Pulmonary artery endothelial cell (primary cell): ENCODE measurements around the gene ZNF277. TPM values are rescaled to one million over a fixed set of nuclear protein-coding genes. Genes with fewer than 3 reads are reported as not detected.
A peak's percentile ranks its signal among the peaks of the same experiment; 100 is the strongest.

Source experiments
- DNase-seq: peaks from one replicate; pipeline ENCODE4 v3.0.0-alpha.2; 2011; ENCODE audit warnings: low read depth, low spot score
- total RNA-seq: library from RNA; depleted of rRNA; stranded (reverse); fragments of >200 nt; gene quantifications from 2 replicates; pipeline ENCODE4 v1.2.3, GENCODE V29; 2014

The ZNF277 gene
- total RNA-seq = 32.3 and 45.1 TPM in 2 replicates

- peak; percentile 97 for DNase-seq
Measured at GRCh38 chr7:112206238-112206990, at the start of gene ZNF277, which contains the start of gene DOCK4. Gene ZNF277 (plus strand): TSS chr7:112206695. CDS start chr7:112206717, 22 bp downstream. Gene DOCK4 (minus strand): TSS chr7:112206399. CDS start chr7:112206138, 261 bp downstream.

DNA sequence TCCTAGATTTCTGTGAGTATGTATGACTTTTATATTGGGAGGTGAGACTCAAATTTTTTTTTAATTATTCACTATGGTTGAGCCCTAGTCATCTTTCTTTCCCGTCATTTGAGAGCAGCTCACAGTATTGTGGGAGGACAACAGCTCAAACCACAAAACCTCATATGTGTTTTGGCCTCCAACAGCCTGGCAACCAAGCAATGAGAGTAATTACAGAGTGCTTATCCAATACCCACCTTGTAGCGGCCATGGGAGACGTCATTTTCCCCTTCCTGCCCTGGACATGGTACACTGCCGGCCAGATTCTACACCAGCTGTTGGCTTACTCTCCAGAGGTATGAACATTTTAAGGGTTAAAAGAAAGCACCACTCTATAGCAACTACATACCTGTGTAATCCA, 49.4 kb upstream of the ZNF277 start:
- no peak for DNase-seq

DNA sequence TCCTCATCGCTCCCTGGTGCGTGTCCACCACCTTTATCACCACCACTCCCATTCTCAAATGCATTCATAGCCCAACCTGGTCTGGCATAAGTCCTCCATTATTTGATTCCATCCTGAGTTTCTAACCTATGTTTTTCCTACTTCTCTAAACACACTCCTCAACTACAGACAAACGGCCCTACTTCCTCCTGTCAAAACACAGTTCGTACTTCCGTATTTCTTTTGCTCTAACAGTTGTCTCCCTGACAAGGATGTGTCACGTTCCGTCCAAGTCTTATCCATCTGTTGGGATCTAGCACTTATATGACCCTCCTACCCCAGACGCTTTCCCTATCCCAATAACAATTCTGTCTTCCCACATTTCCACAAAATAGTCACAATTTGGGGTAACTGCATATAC, 47.1 kb upstream of the ZNF277 start:
- DNase-seq = no peak

- DNase-seq = peak; percentile 67
Measured at GRCh38 chr7:112160130-112160770, 46.2 kb upstream of the ZNF277 start.

DNA sequence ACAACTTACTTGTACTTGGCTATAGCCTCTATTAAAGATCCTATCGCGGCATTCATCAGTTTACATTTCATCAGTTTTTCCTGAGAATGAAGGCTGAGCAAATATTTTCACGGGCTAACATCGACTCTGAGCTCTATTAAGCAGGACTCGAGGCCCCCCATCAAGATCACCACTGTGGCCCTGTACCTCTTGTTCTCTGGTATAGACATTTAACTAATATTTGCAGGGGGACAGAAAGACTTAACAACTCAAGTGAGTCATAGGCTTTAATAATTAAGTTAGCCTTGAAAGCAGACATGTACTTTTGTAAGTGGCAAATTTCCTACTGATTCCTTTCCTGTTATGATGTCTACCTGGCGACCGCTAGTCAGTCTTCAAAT, 45.7 kb upstream of the ZNF277 start:
- no peak for DNase-seq

DNA sequence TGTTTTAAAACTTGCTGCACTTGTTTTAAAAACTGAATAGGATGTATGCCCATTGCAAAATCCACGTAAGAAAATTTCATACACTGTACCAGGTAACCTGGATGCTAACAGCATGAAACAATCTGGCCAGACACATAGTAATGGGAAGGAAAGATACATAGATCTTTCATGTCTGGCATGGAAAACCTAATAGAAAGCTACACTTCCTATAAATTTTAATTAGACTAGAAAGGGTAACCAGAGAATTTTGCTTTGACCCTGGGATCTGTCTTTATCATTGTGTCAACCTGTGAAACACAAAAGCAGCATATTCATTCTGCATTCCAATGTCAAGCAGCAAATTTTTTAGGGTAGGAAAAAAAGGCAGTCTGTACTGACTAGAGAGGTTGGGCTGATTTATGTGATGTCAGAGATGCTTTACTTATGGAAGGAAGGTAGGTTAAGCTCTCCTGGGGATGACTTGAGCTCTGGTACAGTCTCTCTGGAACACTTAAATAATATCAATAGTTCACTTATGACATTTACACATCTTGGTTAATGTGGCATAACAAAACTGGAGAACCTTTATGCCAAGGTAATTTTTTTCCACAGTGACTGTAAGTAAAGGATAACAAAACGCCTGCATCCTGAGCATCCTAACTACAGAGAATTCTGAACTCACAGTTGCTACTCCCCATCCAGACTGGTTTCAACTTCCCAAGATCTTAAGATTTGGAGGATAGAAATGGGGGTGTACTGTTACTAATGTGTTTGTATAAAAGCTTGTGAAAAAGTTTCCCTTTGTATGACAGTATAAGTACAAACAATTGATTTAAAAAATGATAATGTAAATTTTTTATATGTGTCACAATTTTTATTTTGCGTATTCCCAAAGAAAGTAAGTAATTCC, 45.0 kb upstream of the ZNF277 start:
- no peak for DNase-seq

DNA sequence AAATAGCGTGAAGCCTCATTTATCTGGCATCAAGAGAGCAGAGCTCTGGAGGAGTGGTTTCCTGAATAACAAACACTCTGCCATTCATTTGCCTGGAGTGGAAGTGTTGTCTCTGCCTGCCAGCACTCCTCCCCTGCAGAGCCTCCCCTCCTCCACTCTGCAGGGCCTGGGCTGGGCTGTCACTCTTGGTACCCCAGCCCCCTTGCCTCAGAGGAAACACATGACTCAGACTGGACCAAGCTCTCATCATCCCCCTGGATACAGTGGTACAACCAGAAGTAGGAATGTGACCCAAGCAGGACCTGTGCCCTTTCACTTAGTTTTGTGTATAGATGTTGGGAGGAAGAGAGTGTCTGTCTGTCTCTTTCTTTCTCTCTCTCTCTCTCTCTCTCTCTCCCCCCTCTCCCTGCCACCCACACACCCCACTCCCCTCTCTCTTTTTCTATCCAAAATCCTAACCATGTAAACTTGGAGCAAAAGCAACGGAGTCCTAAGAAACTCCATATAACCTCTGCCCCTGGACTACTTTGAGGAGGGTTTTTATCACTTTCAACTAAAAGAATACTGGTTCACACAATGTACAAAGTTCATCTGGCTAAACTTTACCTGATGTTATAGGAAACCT, 44.2 kb upstream of the ZNF277 start:
- peak; percentile 92 for DNase-seq

- no peak for DNase-seq
Measured at GRCh38 chr7:112162784-112163506, 43.5 kb upstream of the ZNF277 start.

GRCh38 chr7:112167147-112167546, 39.3 kb upstream of the ZNF277 start:
- DNase-seq = no peak

DNA sequence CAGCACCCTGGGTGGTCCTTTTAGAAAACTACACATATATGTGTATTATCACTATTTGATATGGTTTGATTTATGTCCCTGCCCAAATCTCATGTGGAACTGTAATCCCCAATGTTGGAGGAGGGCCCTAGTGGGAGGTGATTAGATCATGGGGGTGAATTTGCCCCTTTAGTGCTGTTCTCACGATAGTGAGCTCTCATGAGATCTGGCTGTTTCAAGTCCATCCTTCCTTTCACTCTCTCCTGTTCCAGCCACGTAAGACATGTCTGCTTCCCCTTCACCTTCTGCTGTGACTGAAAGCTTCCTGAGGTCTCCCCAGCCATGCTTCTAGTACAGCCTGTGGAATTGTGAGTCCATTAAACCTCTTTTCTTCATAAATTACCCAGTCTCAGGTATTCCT, 37.6 kb upstream of the ZNF277 start:
- DNase-seq = no peak

- DNase-seq = no peak
Measured at GRCh38 chr7:112171673-112172072, 34.8 kb upstream of the ZNF277 start.

GRCh38 chr7:112172870-112173567, 33.5 kb upstream of the ZNF277 start:
- peak; percentile 46 for DNase-seq

DNA sequence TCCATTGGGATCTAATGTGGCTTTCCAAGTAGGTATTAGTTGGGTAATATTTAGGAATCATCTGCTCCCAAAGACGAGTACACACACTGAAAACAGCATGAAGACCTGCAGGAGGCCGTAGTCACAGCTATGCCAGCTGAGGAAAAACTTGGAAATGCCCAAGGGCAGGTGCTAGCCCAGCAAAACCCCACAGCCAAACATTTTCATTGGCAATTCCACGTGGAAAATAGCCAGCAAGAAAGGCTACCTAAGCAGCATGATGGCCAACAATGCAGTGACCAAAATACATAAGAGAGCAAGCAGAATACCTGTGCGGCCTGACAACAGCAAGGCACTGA, 33.0 kb upstream of the ZNF277 start:
- DNase-seq = no peak

GRCh38 chr7:112174192-112174591, 32.3 kb upstream of the ZNF277 start:
- no peak for DNase-seq

- no peak for DNase-seq
Measured at GRCh38 chr7:112176241-112176640, 30.3 kb upstream of the ZNF277 start.

- no peak for DNase-seq
Measured at GRCh38 chr7:112176693-112177415, 29.6 kb upstream of the ZNF277 start.

GRCh38 chr7:112180223-112180622, 26.3 kb upstream of the ZNF277 start:
- no peak for DNase-seq

- DNase-seq = no peak
Measured at GRCh38 chr7:112182749-112183148, 23.7 kb upstream of the ZNF277 start.

DNA sequence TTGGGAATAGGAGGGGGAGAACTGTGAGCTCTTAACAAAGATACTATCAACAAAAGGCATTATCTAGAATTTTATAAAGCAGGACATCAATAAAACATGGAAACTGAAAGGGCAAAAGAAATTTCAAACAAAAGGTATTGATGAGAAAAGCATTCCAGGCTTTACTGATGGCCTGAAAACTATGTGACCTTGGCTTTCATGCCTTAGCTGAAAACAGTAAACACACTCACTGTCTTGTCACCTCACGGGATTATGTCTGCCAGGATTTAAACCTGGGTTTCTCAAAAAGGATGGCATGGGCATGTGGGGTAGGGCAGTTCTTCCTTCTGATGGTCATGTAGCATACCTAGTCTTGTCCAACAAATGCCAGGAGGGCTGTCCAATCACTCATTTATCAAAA, 23.2 kb upstream of the ZNF277 start:
- no peak for DNase-seq

- DNase-seq = no peak
Measured at GRCh38 chr7:112184455-112184854, 22.0 kb upstream of the ZNF277 start.
